HepG2 (cell line): ENCODE measurements around the gene CDC42EP1. TPM values are rescaled to one million over a fixed set of nuclear protein-coding genes. Genes with fewer than 3 reads are reported as not detected.

ENCODE experiments used
- GABPB1 ChIP-seq: IDR thresholded peaks from 2 replicates; pipeline ENCODE4 v1.6.1; 2016; ENCODE audit warnings: mild to moderate bottlenecking, missing genetic modification reagents, moderate library complexity, missing compliant biosample characterization
- HNRNPL ChIP-seq: fragments of 200-400 bp; formaldehyde crosslinking; IDR thresholded peaks from 2 replicates; pipeline ENCODE4 v1.6.1; 2017; ENCODE audit warnings: mild to moderate bottlenecking, low read depth, low read length
- RBFOX2 ChIP-seq: fragments of 200-400 bp; formaldehyde crosslinking; IDR thresholded peaks from 2 replicates; pipeline ENCODE4 v1.6.1; 2017; ENCODE audit warnings: low read depth, mild to moderate bottlenecking, low read length
- YEATS4 ChIP-seq: sonication (generic); formaldehyde crosslinking; IDR thresholded peaks from 2 replicates; pipeline ENCODE4 v1.4.0; 2020; ENCODE audit warnings: missing genetic modification reagents, borderline replicate concordance
- ZNF253 ChIP-seq: sonication (generic); formaldehyde crosslinking; IDR thresholded peaks from 2 replicates; pipeline ENCODE4 v1.8.0; 2022; ENCODE audit warnings: mild to moderate bottlenecking, missing genetic modification reagents, borderline replicate concordance
- ZNF263 ChIP-seq: sonication (generic); formaldehyde crosslinking; IDR thresholded peaks from 2 replicates; pipeline ENCODE4 v1.4.0; 2020; ENCODE audit warnings: missing genetic modification reagents
- ZNF354B ChIP-seq: sonication (generic); formaldehyde crosslinking; IDR thresholded peaks from 2 replicates; pipeline ENCODE4 v1.8.0; 2022; ENCODE audit warnings: mild to moderate bottlenecking, missing genetic modification reagents
- ZNF644 ChIP-seq: IDR thresholded peaks from 2 replicates; pipeline ENCODE4 v1.6.1; 2016; ENCODE audit warnings: low read depth
- ZNF768 ChIP-seq: sonication (generic); formaldehyde crosslinking; IDR thresholded peaks from 2 replicates; pipeline ENCODE4 v1.4.0; 2020; ENCODE audit warnings: missing genetic modification reagents
- polyA plus RNA-seq, 8 experiments: library from polyadenylated mRNA; depleted of rRNA in 3 of 8; stranded (reverse) in 7 of 8; unstranded in 1 of 8; fragments of >200 nt; fragmentation: Illumina TruSeq in 4 of 8; extraction: Trizol in 4 of 8; gene quantifications; 2 replicates each; pipeline versions ENCODE4 v1.2.1 to v1.2.3, GENCODE V29; 2011 to 2016; ENCODE audit warnings: low read depth in 4 of 8, missing spikeins in 1 of 8, mixed read lengths in 1 of 8; ENCODE audit not compliant: insufficient read depth in 1 of 8
- total RNA-seq, 5 experiments: library from RNA; depleted of rRNA; stranded (reverse); fragments of >200 nt; fragmentation: Illumina TruSeq; extraction: Trizol; gene quantifications; 2 replicates each; pipeline ENCODE4 v1.2.3, GENCODE V29; 2016; ENCODE audit warnings: low read depth in 1 of 5
- TF ChIP-seq, protein P1 (sequence below): sonication (generic); formaldehyde crosslinking; IDR thresholded peaks from 2 replicates; pipeline ENCODE4 v1.8.1; 2023; ENCODE audit warnings: mild to moderate bottlenecking, missing genetic modification reagents
- TF ChIP-seq, protein P2 (sequence below): IDR thresholded peaks from 2 replicates; pipeline ENCODE4 v1.6.1; 2016; ENCODE audit warnings: mild to moderate bottlenecking, missing biosample characterization, missing genetic modification reagents
- TF ChIP-seq, protein P3 (sequence below): sonication (generic); formaldehyde crosslinking; IDR thresholded peaks from 2 replicates; pipeline ENCODE4 v1.8.0; 2022; ENCODE audit warnings: mild to moderate bottlenecking, missing genetic modification reagents
- TF ChIP-seq, protein P4 (sequence below): sonication (generic); formaldehyde crosslinking; IDR thresholded peaks from 2 replicates; pipeline ENCODE4 v1.4.0; 2020; ENCODE audit warnings: missing genetic modification reagents

CDC42EP1 gene
- total and polyA plus RNA-seq, 2 of the 13 experiments (the other 11 are each of a cell fraction or from before 2014, with no cell fraction given), result 17.1 to 29.5 TPM

DNA sequence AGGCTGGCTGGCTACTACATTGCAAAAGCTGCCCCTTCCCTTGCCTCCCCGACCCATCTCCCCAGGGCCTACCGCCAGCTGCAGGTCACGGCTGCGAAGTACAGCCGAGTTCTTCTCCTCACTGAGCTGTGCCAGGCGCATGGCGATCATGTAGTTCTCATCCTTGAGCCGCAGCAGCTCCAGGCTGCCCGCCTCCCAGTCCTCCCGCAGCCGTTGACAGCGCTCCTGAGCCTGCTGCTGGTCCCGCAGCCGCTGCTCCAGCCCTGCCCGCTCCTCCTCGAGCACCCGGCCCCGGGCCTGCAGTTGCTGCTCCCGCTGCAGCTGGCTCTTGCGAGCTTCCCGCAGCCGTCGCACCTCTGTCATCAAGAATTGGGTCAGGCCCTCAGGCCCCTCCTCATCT is 44.4 kb upstream of the CDC42EP1 start (continued):
- TF ChIP-seq YEATS4 (CRISPR knock-in tag), result no peak
- peak; percentile 48; the same call in 1 of the 2 replicates for TF ChIP-seq ZNF768 (CRISPR knock-in tag)
- TF ChIP-seq ZNF354B (CRISPR knock-in tag), result no peak
- TF ChIP-seq HNRNPL, result 0 out of 2 replicates have a peak, but pooled peaks have one; percentile 51
- peak; percentile 25; the same call in 1 of the 2 replicates for TF ChIP-seq GABPB1 (CRISPR knock-in tag)
- TF ChIP-seq, protein P1, sequence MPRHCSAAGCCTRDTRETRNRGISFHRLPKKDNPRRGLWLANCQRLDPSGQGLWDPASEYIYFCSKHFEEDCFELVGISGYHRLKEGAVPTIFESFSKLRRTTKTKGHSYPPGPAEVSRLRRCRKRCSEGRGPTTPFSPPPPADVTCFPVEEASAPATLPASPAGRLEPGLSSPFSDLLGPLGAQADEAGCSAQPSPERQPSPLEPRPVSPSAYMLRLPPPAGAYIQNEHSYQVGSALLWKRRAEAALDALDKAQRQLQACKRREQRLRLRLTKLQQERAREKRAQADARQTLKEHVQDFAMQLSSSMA (CRISPR knock-in tag), result no peak
- TF ChIP-seq, protein P2, sequence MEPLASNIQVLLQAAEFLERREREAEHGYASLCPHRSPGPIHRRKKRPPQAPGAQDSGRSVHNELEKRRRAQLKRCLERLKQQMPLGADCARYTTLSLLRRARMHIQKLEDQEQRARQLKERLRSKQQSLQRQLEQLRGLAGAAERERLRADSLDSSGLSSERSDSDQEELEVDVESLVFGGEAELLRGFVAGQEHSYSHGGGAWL (CRISPR knock-in tag), result 0 out of 2 replicates have a peak, but pooled peaks have one; percentile 28
- TF ChIP-seq ZNF263 (CRISPR knock-in tag), result peak; percentile 32; the same call in 1 of the 2 replicates
- TF ChIP-seq, protein P3, sequence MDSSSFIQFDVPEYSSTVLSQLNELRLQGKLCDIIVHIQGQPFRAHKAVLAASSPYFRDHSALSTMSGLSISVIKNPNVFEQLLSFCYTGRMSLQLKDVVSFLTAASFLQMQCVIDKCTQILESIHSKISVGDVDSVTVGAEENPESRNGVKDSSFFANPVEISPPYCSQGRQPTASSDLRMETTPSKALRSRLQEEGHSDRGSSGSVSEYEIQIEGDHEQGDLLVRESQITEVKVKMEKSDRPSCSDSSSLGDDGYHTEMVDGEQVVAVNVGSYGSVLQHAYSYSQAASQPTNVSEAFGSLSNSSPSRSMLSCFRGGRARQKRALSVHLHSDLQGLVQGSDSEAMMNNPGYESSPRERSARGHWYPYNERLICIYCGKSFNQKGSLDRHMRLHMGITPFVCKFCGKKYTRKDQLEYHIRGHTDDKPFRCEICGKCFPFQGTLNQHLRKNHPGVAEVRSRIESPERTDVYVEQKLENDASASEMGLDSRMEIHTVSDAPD (CRISPR knock-in tag), result no peak
- TF ChIP-seq ZNF253, result no peak
- TF ChIP-seq, protein P4, sequence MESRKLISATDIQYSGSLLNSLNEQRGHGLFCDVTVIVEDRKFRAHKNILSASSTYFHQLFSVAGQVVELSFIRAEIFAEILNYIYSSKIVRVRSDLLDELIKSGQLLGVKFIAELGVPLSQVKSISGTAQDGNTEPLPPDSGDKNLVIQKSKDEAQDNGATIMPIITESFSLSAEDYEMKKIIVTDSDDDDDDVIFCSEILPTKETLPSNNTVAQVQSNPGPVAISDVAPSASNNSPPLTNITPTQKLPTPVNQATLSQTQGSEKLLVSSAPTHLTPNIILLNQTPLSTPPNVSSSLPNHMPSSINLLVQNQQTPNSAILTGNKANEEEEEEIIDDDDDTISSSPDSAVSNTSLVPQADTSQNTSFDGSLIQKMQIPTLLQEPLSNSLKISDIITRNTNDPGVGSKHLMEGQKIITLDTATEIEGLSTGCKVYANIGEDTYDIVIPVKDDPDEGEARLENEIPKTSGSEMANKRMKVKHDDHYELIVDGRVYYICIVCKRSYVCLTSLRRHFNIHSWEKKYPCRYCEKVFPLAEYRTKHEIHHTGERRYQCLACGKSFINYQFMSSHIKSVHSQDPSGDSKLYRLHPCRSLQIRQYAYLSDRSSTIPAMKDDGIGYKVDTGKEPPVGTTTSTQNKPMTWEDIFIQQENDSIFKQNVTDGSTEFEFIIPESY (CRISPR knock-in tag), result peak; percentile 97
- no peak for TF ChIP-seq ZNF644
- TF ChIP-seq RBFOX2, result peak; percentile 55
